SU-DHL-6 (cell line): ENCODE measurements around the gene TOP1.

Source experiments
- H2AFZ ChIP-seq: fragments of 200-600 bp; sonication (generic); 2 replicates; pipeline ENCODE4 v1.6.1; 2014; ENCODE audit warnings: low read depth, mild to moderate bottlenecking, moderate library complexity, mixed read lengths, antibody characterized with exemption, low read length; ENCODE audit not compliant: severe bottlenecking
- H3F3A ChIP-seq: fragments of 200-600 bp; shearing (Covaris generic); 2 replicates; pipeline ENCODE4 v1.6.0; 2016; ENCODE audit warnings: antibody characterized with exemption, mild to moderate bottlenecking; ENCODE audit not compliant: insufficient read depth
- H3K27ac ChIP-seq: fragments of 200-600 bp; sonication (generic); 2 replicates; pipeline ENCODE4 v1.5.1; 2016; ENCODE audit warnings: low read depth, mild to moderate bottlenecking, low read length, moderate library complexity, mixed read lengths
- H3K27me3 ChIP-seq: fragments of 200-600 bp; sonication (generic), shearing (Covaris generic); 2 replicates; pipeline ENCODE4 v1.6.0; 2014; ENCODE audit warnings: mild to moderate bottlenecking, low read length
- H3K36me3 ChIP-seq: fragments of 200-600 bp; sonication (generic); 2 replicates; pipeline ENCODE4 v1.6.1; 2014; ENCODE audit warnings: mild to moderate bottlenecking, low read length, mixed read lengths
- H3K4me2 ChIP-seq: fragments of 300-600, 200-600 bp; shearing (Covaris generic), sonication (generic); 2 replicates; pipeline ENCODE4 v1.6.0; 2014; ENCODE audit warnings: low read length, low read depth, mild to moderate bottlenecking; ENCODE audit not compliant: poor library complexity, severe bottlenecking
- H3K4me3 ChIP-seq: fragments of 200-600 bp; sonication (generic); 2 replicates; pipeline ENCODE4 v1.5.1; 2014; ENCODE audit warnings: antibody characterized with exemption, low read length, mild to moderate bottlenecking, mixed read lengths; ENCODE audit not compliant: insufficient read depth, poor library complexity, severe bottlenecking
- H3K79me2 ChIP-seq: fragments of 200-600 bp; sonication (generic); 2 replicates; pipeline ENCODE4 v1.6.1; 2014; ENCODE audit warnings: mild to moderate bottlenecking, low read length, moderate library complexity; ENCODE audit not compliant: insufficient read depth
- H3K9ac ChIP-seq: fragments of 200-600 bp; sonication (generic); 2 replicates; pipeline ENCODE4 v1.7.0; 2014; ENCODE audit warnings: mild to moderate bottlenecking, low read length
- H3K9me2 ChIP-seq: fragments of 200-600 bp; sonication (generic); replicated peaks from 2 replicates; pipeline ENCODE4 v1.6.1; 2014; ENCODE audit warnings: low read length; ENCODE audit not compliant: insufficient read depth
- H3K9me3 ChIP-seq: fragments of 200-600 bp; sonication (generic); 2 replicates; pipeline ENCODE4 v1.6.1; 2014; ENCODE audit warnings: low read length, mixed read lengths; ENCODE audit not compliant: insufficient read depth
- H4K20me1 ChIP-seq: fragments of 200-600 bp; sonication (generic); 2 replicates; pipeline ENCODE4 v1.6.1; 2014; ENCODE audit warnings: low read depth, mild to moderate bottlenecking, antibody characterized with exemption, low read length, moderate library complexity, mixed read lengths
- EZH2phosphoT487 ChIP-seq: fragments of 200-600 bp; sonication (generic), shearing (Covaris generic); conservative IDR thresholded peaks from 2 replicates; pipeline ENCODE4 v1.6.1; 2018; ENCODE audit warnings: mild to moderate bottlenecking, antibody characterized with exemption, low read length, moderate library complexity, mixed read lengths
- TF ChIP-seq, protein P1 (sequence below): fragments of 200-600 bp; sonication (generic); IDR thresholded peaks from one replicate; pipeline ENCODE4 v1.5.1; 2017; ENCODE audit warnings: antibody characterized with exemption, mild to moderate bottlenecking, low read length, moderate library complexity; ENCODE audit not compliant: insufficient read depth, poor library complexity, severe bottlenecking

The TOP1 gene

DNA sequence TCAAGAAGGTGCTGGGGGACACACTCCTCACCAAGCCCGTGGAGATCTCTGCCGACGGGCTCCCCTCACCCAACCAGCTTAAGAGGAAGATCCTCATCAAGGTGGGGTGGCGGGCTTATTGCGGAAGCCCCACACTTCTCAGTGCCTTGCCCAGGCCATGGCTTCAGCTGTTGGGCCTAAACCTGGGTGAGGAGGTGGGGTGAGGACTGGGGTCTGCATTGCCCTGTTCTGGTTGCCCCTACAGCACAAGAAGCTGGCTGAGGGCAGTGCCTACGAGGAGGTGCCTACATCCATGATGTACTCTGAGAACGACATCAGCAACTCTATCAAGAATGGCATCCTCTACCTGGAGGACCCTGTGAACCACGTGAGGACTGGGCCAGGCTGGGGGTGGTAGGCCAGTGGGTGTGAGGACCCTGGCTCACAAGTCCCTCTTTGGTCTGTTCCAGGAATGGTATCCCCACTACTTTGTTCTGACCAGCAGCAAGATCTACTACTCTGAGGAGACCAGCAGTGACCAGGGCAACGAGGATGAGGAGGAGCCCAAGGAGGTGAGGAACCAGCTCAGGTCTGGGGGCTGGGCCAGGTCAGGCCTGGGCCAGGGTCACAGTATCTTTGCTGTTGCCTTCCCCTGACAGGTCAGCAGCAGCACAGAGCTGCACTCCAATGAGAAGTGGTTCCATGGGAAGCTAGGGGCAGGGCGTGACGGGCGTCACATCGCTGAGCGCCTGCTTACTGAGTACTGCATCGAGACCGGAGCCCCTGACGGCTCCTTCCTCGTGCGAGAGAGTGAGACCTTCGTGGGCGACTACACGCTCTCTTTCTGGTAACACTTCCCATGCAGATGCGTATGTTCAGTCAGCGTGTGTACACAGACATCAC, 136.6 kb downstream of the TOP1 start:
- H3K27ac ChIP-seq, result no peak overlapping the region
- no peak for TF ChIP-seq EZH2phosphoT487
- TF ChIP-seq, protein P1, sequence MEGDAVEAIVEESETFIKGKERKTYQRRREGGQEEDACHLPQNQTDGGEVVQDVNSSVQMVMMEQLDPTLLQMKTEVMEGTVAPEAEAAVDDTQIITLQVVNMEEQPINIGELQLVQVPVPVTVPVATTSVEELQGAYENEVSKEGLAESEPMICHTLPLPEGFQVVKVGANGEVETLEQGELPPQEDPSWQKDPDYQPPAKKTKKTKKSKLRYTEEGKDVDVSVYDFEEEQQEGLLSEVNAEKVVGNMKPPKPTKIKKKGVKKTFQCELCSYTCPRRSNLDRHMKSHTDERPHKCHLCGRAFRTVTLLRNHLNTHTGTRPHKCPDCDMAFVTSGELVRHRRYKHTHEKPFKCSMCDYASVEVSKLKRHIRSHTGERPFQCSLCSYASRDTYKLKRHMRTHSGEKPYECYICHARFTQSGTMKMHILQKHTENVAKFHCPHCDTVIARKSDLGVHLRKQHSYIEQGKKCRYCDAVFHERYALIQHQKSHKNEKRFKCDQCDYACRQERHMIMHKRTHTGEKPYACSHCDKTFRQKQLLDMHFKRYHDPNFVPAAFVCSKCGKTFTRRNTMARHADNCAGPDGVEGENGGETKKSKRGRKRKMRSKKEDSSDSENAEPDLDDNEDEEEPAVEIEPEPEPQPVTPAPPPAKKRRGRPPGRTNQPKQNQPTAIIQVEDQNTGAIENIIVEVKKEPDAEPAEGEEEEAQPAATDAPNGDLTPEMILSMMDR, result no peak
- H3K9me3 ChIP-seq, result no peaks in the 10 kb centered on the region
- H3K9me2 ChIP-seq, result no peaks in the 10 kb centered on the region
- no peak overlapping the region for H3K9ac ChIP-seq
- no peak overlapping the region for H3K4me3 ChIP-seq
- no peak overlapping the region for H3K4me2 ChIP-seq
- H3K27me3 ChIP-seq, result no peaks in the 10 kb centered on the region
- no peaks in the 10 kb centered on the region for H3K79me2 ChIP-seq
- H3F3A ChIP-seq, result no peaks in the 10 kb centered on the region
- no peaks in the 10 kb centered on the region for H3K36me3 ChIP-seq
- H2AFZ ChIP-seq, result no peak overlapping the region
- H4K20me1 ChIP-seq, result no peaks in the 10 kb centered on the region

DNA sequence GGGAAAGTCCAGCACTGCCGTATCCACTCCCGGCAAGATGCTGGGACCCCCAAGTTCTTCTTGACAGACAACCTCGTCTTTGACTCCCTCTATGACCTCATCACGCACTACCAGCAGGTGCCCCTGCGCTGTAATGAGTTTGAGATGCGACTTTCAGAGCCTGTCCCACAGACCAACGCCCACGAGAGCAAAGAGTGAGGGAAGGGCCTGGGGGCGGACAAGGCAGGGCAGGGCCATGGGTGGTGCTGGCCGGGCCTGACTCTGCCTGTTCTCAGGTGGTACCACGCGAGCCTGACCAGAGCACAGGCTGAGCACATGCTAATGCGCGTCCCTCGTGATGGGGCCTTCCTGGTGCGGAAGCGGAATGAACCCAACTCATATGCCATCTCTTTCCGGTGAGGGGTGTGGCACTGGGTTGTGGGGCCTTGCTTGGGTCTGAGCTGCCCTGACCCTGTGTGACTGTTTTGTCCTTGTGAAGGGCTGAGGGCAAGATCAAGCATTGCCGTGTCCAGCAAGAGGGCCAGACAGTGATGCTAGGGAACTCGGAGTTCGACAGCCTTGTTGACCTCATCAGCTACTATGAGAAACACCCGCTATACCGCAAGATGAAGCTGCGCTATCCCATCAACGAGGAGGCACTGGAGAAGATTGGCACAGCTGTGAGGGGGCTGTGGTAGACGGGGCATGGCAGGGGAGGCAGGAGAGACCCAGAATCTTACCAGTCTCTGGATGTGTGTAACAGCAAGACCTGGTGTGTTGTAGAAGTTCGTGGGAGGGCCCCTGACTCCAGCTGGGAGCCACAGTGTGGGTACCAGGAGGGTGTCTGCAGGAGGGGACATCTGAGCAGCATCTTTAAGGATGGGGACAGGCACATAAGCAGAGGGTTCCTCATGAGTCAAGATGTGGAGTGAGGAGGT, 137.8 kb downstream of the TOP1 start:
- no peaks in the 10 kb centered on the region for H3K9me3 ChIP-seq
- no peaks in the 10 kb centered on the region for H3K36me3 ChIP-seq
- no peaks in the 10 kb centered on the region for H3K9me2 ChIP-seq
- no peak overlapping the region for H2AFZ ChIP-seq
- H4K20me1 ChIP-seq, result no peaks in the 10 kb centered on the region
- no peak overlapping the region for H3K4me3 ChIP-seq
- H3K27ac ChIP-seq, result no peak overlapping the region
- TF ChIP-seq, protein P1, result no peak
- no peak for TF ChIP-seq EZH2phosphoT487
- no peaks in the 10 kb centered on the region for H3K79me2 ChIP-seq
- H3F3A ChIP-seq, result no peaks in the 10 kb centered on the region
- H3K27me3 ChIP-seq, result no peaks in the 10 kb centered on the region
- no peak overlapping the region for H3K9ac ChIP-seq
- no peak overlapping the region for H3K4me2 ChIP-seq

DNA sequence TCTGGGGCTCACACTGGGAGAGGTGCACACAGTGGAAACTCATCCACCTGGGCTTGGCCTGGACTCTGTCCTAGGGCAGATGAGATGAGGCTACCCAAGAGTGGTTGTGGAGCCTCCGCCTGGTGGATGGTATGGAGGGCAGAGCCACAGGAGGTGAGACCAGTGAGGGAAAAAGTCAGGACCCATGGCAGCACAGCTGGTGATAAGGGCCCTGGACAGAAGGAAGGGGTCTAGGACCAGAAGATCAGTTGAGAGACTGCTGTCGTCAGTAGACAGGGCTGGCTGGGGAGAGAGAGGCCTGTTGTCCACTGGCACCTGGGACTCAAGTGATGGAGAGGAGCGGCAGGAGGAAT, 138.5 kb downstream of the TOP1 start:
- no peaks in the 10 kb centered on the region for H3K9me3 ChIP-seq
- H3F3A ChIP-seq, result no peaks in the 10 kb centered on the region
- H3K9me2 ChIP-seq, result no peaks in the 10 kb centered on the region
- no peak overlapping the region for H3K9ac ChIP-seq
- H4K20me1 ChIP-seq, result no peaks in the 10 kb centered on the region
- H3K27ac ChIP-seq, result no peak overlapping the region
- H3K27me3 ChIP-seq, result no peaks in the 10 kb centered on the region
- TF ChIP-seq, protein P1, result no peak
- no peak for TF ChIP-seq EZH2phosphoT487
- no peaks in the 10 kb centered on the region for H3K79me2 ChIP-seq
- no peak overlapping the region for H3K4me2 ChIP-seq
- no peaks in the 10 kb centered on the region for H3K36me3 ChIP-seq
- H3K4me3 ChIP-seq, result no peak overlapping the region
- no peak overlapping the region for H2AFZ ChIP-seq
